HS-5 (cell line): Measurements from ENCODE around the gene CFAP54.

ENCODE experiments used
- DNase-seq: peaks from one replicate; pipeline ENCODE4 v3.0.0-alpha.2; 2012; ENCODE audit warnings: low read depth

Gene CFAP54

DNA sequence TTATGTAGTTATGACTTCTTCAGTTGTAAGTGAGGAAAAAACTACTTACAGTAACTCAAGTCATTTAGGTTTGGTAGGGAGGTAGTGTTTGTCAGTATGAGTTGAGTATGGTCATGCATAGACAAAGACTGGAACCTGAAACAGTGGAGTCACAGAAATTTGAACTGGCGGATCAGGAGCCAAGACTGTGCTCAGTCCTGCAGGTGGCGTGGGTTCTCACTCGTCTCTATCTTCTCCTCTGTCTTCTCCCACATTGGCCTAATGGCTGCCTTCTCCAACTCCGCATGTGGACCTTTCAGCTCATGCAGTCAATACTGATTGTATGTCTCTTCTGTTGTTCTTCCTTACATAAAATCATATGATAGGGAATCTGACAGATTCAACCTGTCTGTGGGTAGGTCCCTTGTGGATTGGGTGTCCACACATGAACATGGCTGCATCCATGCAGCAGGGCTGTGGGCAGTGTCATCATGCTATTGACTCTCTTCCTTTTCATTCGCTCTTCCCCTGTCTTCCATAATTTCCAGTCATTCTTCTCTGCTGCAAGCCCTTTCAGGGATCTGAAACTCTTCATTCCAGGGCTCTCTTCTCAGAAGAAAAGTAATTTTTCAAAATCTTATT lies 338.9 kb downstream of the CFAP54 start:
- no peak for DNase-seq

DNA sequence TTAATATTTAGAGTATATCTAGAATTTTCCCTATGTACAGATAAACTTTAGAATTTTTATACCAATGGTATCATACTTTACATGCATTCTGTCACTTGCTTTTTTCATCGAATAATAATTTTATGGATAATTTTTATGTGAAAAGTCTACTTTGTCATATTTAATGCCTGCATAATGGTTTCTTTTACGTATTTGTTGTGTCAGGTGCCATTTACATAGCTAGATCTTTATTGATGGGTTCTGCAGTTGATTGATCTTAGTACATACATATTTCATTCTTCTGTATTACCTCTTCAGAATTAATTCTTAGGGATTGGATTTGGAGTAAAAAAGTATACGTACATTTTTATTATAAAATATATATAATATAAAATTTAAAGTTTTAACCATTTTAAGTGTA lies 340.0 kb downstream of the CFAP54 start:
- DNase-seq = no peak

DNA sequence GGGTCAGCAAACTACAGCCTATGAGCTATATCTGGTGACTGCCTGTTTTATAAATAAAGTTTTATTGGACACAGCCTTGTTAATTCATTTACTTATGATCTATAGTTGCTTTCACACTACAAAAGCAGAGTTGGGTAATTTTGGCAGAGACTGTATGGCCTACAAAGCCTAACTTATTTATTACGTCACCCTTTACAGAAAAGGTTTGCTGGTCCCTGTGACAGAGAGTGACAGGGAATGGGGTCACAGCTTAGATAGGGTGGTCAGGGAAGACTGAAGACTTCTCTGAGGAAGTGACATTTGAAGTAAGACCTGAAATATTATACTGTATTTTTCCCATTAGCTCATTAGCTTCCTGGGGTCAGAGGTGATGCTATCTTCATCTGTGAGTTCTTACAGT lies 342.0 kb downstream of the CFAP54 start:
- no peak for DNase-seq

DNA sequence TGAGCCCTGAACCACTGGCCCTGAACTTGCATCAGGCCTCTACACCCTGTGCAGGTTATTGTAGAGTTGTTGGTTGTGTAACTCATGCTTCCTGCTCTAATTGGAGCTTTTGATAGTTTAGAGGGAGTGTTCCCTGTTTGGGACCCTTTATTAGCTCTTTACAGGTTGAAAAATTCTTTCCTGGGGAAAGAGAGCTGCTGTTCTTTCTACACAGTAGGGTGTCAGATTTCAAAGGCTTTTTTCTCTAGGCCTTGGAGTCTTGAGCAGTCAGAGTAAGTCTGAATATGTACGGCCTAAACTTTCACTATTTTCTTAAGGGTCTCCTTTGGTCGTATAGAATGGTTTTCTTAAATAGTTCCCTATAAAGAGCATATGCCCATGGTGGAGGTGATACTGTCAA lies 356.9 kb downstream of the CFAP54 start:
- no peak for DNase-seq

DNA sequence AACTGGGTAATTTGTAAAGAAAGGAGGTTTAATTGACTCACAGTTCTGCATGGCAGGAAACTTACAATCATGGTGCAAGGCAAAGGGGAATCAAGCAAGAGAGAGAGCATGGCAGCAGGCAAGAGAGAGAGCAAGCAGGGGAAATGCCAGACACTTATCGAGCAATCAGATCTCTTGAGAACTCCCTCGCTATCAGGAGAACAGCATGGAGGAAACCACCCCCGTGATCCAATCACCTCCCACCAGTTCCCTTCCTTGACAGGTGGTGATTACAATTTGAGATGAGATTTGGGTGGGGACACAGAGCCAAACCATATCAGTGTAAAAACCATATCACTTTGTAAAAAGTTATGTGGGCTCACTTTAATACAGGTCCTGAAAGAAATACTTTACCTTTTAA lies 361.3 kb downstream of the CFAP54 start:
- no peak for DNase-seq

DNA sequence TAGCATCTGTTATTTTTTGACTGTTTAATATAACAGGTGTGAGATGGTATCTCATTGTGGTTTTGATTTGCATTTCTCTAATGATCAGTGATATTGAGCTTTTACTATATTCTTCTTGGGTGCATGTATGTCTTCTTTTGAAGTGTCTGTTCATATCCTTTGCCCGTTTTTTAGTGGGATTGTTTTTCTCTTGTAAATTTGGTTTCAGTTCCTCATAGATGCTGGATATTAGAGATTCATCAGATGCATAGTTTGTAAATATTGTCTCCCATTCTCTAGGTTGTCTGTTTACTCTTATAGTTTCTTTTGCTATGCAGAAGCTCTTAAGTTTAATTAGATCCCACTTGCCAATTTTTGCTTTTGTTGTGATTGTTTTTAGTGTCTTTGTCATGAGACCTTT lies 368.8 kb downstream of the CFAP54 start:
- DNase-seq = no peak

DNA sequence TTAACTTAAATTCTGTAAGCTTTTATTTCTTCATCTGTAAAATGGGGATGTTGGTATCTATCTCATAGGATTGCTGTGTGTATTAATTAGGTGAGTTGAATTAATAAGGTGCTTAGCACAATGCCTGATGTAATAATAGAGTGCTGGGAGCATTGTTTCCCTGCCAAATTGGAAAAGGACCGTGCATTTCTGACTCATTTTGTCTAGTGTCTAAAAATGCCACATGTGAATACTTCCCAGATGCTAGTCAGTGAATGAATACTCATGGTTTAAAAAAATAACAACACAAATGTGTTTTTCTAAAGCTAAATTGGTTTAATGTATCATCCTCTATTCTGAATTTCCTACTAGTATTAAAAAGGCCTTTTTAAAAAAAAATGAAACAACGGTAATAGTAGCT lies 372.3 kb downstream of the CFAP54 start:
- DNase-seq = no peak

DNA sequence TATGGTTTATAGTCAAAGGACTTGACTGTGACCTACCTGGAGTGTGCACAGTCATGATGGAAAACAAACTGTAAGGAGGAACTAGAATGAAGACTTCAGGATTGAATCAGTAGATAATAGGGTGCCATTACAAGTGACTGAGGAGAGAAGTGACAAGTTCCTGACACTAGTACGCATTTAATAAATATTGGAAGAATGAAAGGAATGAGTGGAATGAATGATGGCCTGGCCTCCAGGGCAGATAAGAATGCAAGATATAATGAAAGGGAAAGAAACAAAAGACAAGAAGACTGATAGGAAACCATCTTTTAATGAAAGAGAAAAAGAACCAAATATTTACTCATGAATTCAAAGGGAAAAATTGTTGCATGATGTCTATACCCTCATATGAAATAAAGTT lies 372.9 kb downstream of the CFAP54 start:
- DNase-seq = no peak

DNA sequence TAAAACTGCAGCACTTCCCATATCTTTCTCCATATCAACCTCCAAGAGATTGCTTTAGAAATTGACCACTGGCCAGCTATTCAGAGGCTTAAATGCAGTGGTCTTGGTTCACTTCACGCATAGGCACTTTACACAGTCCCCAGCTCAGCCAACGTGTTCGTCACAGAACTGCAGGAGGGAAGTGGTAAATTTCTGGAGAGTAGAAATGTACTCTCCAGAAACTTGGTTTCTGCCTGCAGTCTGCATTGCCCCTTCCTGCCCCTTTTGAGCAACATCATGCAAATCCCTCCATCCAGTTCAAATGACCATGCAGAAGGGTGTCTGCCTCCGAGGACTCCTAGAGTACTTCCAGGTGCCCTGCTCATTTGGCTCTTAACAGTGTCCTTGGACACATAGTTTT lies 375.0 kb downstream of the CFAP54 start:
- DNase-seq = no peak

DNA sequence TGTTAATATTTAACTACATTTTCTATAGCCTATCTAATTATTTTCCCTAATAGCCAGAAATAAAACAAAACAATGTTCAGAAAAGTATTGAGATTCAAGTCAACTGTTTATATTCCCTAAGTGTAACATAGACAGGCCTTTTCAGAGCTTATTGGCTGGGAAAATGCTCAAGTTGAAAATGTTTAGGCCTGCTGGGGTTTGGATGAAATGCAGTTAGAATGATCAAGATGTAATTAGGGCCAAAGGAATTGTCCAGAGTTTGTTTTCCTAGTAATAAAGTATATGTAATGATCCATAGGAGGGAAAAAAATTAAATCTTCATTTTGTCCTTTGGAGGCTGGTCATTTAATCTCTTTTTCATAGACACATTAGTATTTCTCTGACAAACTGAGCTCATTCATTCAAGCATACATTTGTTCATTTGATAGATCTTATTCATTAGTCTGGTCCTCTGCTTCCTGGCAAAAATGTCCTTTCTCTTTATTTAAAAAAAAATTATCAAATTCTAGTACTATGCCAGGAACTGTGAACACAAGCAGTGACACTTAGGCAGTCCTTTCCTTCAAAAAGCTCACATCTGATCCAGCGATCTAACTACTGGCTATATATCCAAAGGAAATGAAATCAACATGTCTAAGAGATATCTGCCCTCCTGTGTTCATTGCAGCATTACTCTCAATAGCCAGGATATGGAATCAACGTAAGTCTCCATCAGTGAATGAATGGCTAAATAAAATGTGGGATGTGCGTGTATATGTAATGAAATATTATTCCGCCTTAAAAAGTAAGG lies 377.6 kb downstream of the CFAP54 start:
- DNase-seq = no peak

DNA sequence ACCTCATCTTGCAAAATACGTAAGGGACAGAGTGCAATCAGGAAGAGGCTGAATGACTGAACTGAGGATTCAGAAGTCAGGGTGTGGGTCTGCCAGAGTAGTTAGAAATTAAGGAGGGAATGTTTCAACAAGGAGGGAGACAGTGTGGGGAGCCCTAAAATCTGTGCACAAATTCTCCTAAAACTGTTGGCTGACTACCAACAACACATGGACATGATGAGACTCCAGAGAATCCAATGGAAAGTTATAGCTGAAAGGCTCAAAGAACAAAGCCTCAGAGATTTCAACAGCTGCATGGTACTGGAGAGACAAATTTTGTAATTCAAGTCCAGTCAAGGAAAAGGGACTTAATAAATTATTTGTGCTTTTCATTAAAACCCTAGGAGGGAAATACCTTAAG lies 381.6 kb downstream of the CFAP54 start:
- no peak for DNase-seq

DNA sequence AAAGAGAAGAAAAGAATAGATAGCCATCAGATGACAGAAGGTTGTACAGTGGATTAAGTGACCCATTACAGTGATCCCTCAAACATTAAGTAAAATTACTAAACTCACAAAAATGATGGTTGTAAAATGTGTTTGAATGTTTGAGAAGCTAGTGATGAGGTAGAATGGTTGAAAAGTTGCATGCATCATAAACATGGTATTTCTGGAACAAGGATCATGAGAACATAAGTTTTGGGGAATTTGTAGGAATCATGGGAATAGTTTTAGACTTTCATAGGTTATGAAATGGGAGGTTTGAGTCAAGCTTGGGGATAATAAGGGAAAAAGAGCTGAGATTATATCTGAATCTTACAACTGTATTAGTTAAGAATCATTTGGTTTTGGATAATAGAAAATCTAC lies 383.6 kb downstream of the CFAP54 start:
- DNase-seq = no peak

DNA sequence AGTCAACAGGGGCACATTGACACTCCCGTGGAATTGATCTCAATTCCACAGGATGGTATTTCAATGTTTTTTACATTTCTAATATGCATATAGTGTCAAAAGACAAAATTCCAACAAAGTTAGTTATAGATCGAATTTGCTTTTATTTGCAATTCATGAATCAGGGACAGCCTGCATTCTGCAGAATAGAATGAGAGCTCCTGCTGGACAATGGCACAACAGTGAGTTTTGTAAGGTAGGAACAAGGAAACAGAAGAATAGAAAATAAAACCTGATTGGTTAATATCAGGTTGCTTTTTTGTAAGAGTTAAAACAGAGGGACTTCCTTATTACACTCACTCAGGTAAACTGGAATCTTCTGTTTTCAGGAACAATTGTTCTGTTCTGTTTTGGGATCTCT lies 384.8 kb downstream of the CFAP54 start:
- no peak for DNase-seq

DNA sequence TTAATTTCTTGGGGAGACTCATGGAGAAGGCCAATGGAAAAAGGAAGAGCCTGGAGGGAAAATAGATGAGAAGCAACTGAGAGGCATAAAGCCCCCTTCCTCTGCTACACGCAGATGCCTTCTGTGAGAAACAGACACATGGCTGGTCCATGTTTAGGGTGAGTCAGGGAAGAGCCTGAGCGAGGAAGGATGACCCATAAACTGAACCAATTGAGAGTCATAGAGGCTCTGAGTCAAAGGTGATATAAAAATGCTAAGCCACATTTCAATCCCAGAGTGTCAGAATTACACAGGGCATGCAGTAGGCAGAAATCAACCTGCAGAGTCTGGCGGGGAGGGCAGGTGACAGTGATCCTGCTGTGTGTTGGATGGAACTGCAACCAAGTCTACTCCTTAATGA lies 387.6 kb downstream of the CFAP54 start:
- peak; percentile 43 for DNase-seq

DNA sequence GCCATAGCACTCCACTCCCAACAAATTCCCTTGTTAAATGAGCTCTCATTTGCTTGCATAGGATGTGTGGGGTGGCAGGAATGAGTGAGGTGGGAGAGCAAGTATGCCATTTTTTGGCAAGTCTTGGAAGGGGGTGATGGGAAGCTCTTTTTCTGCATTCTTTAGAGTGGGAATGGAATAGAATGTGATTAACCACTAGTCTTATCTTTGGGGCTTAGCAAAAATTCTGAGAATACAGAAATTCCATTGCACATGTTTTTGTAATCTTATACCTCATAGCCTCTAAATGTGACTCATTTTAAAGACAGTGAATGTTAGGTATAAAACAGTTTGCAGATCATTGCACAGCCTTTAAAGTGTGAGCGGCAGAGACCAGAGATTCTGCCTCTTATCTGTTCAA lies 389.3 kb downstream of the CFAP54 start:
- DNase-seq = peak; percentile 50

DNA sequence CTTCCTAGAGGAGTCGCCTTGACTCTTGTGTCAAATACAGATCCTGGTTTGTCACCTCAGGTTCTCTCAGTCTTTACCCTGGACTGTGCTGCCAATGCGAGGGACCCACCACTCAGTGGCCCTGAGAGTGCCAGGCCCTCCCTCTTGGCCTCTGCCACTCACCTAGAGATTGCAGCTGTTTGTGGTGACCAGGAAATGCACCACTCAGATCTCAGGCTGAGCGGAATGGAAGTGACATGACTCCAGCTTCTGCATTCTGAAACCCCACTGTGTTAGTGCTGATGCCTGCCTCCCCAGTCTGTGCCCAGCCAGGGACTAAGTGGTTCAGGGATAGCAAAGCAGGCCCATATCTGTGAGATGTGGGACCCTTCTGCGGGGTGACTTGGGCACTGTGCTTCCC lies 389.9 kb downstream of the CFAP54 start:
- DNase-seq = no peak

DNA sequence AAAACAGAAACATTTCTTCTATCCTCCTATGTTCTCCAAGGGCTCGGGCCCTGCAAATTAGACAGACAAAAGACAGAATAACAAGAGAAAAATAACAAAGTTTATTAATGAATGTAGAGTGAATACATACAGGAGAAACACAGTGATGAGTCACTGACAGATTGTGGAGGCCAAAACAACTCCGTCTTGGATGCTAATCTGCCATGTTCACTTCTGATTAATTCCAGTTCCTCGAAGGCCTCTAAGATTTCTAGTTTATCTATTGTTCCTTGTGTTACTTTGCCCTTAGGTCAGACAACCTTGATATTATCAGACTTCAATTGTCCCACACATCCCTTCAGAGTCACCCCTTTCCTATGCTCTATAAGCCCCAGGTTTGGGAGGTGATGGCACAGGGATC lies 390.8 kb downstream of the CFAP54 start:
- DNase-seq = no peak

DNA sequence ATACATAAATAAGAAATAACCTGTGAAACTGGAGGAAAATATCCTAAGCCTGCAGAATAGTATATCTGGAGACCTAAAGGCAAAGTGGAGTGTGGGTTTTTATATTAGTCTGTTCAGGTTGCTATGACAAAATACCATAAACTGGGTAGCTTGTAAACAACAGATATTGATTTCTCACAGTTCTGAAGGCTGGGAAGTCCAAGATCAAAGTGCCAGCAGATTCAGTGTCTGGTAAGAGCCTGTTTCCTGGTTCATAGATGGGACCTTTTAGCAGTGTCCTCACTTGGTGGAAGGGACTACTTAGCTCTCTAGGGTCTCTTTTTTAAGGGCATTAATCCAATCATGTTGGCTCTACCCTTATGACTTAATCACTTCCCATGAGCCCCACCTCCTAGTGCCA lies 392.2 kb downstream of the CFAP54 start:
- DNase-seq = no peak

DNA sequence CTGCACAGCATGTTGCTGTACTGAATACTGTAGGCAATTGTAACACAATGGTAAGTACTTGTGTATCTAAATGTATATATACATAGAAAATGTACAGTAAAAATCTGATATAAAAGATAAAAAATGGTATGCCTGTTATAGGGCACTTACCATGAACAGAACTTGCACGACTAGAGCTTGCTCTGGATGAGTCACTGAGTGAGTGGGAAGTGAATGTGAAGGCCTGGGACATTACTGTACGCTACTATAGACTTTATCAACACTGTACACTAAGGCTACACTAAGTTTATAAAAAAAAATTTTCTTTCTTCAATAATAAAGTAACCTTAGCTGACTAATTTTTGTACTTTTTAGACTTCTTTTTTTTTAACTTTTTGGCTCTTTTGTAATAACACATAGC lies 393.5 kb downstream of the CFAP54 start:
- no peak for DNase-seq

DNA sequence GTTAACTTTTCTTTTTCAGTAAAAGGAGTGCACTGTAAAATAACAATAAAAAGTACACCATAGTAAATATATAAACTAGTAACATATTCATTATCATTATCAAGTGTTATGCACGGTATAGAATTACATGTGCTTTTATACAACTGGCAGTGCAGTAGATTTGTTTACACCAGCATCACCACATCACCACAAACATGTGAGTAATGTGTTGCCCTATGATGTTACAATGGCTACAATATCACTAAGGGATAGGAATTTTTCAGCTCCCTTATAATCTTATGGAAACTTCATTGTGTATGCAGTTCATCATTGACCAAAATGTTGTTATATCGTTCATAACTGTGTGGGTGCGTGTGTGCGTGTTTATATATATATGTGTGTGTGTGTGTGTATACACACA lies 394.2 kb downstream of the CFAP54 start:
- DNase-seq = no peak

DNA sequence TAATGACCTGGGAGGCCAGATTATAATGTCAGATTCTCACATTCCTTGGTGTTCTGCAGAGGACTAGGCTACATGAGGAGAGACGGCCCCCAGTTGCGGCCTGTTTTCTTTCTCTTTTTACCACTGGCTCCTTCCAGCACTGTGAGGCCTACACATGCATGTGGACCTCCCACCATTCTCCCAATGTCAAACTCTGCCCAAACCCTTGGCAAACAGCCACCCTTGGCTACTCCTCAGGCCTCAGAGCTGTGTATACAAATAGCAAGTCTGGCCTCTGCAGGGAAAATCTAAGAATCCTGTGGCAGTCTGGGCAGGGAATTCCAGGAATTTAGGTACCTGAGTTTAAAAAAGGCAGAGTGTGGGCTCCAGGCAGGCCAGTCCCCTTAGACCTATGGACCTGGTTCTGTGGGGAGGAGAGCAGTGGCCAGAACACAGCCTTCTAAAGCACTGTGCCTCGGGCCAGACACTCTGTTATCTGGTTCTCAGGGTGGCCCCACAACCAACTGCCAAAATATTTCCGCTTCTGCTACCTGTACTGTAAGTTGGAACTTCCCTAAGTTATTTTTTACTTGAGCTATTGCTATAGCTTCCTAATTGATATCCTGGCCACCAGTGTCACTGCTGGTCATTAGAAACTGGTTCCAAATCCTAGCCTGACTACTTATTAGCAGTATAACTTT lies 397.8 kb downstream of the CFAP54 start:
- no peak for DNase-seq

DNA sequence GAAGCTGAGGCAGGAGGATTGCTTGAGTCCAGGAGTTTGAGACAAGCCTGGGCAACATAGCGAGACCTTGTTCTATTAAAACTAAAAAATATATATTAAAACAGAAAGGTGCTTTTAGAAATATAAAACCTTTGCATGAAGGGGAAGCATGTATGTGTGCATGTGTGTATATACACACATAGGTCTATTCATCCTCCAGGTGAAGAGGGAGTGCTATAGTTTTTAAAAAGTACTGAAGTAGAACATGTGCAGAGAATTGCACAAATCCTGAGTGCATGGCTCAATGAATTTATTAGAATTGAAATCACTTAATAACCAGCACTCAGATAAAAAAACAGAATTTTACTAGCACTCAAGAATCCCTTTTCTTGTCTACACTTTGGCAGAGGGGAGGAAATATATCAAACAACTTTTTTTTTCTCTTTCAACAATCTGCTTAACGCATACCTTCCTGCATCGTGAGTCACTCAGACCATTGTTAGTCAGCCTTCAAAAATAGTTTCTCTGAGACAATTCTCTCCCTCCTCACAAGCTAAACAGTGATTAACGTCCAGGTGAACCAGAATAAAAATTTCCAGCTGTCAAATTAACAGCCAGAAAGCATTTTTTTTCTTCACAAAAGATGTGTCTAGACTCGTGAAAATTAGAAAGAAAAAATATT lies 400.0 kb downstream of the CFAP54 start:
- peak; percentile 68 for DNase-seq

DNA sequence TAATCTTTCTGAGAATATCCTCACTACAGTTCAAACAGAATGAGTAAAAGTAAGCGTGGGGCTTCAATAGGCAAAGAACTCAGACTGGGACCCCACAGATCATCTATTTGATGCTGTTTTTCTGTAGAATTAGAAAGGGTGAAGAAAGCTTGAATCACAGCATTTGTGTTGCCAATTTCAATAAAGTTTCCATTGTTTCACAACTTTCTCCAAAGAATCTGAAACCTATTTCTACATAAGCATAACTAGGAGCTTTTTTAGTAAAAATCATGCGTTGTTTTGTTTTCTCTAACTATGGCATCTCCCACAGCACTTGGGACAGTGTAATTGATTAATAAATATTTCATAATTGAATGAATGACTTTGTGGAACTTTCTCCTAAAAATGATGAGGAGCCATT lies 401.0 kb downstream of the CFAP54 start:
- no peak for DNase-seq
